Caco-2 (cell line): ENCODE measurements around the gene EMC10. TPM values are rescaled to one million over a fixed set of nuclear protein-coding genes. Genes with fewer than 3 reads are reported as not detected.

Source experiments
- BruUV-seq: library from RNA; stranded (reverse); fragments of 400-500 nt; replicated peaks from 2 replicates; lab custom pipeline; 2021; lab: Mats Ljungman, UMichigan
- CTCF ChIA-PET: fragments of 300-600 bp; sonication (Branson Sonifier 250); formaldehyde crosslinking; loops from one replicate; lab custom pipeline; 2022; ENCODE audit warnings: antibody characterized with exemption; lab: Charles Lee
- POLR2A ChIA-PET: fragments of 300-600 bp; sonication (Branson Sonifier 250); formaldehyde crosslinking; loops from one replicate; lab custom pipeline; 2022; ENCODE audit warnings: antibody characterized with exemption; lab: Charles Lee
- DNase-seq, 2 experiments: peaks; one replicate each; pipeline versions ENCODE4 v3.0.0 to v3.0.0-alpha.2; 2020 to 2022
- H3K27me3 ChIP-seq: replicated peaks from 2 replicates; pipeline ENCODE4 v1.6.0; 2011; ENCODE audit warnings: low read length; ENCODE audit not compliant: control insufficient read depth, insufficient read depth
- H3K36me3 ChIP-seq: 2 replicates; pipeline ENCODE4 v1.5.1; 2011; ENCODE audit warnings: low read length; ENCODE audit not compliant: control insufficient read depth, insufficient read depth
- H3K4me1 ChIP-seq: fragments of 250-450 bp; sonication (Bioruptor Pico); 2 replicates; pipeline ENCODE4 v1.5.1; 2020; ENCODE audit warnings: mild to moderate bottlenecking
- H3K4me3 ChIP-seq: 2 replicates; pipeline ENCODE4 v1.5.1; 2011; ENCODE audit warnings: low read depth, mild to moderate bottlenecking, control low read depth, low read length
- H3K9me3 ChIP-seq: fragments of 250-450 bp; sonication (Bioruptor Pico); 2 replicates; pipeline ENCODE4 v1.5.1; 2020; ENCODE audit warnings: mild to moderate bottlenecking, moderate library complexity
- H3K27ac Mint-ChIP-seq: one replicate; pipeline ENCODE4 v1.8.0; 2022; ENCODE audit warnings: mixed read lengths; ENCODE audit not compliant: unreplicated experiment
- H3K27me3 Mint-ChIP-seq: one replicate; pipeline ENCODE4 v1.8.0; 2022; ENCODE audit warnings: mixed read lengths; ENCODE audit not compliant: insufficient read depth, unreplicated experiment
- H3K36me3 Mint-ChIP-seq: one replicate; pipeline ENCODE4 v1.8.0; 2022; ENCODE audit warnings: mild to moderate bottlenecking, mixed read lengths; ENCODE audit not compliant: insufficient read depth, unreplicated experiment
- H3K4me1 Mint-ChIP-seq: one replicate; pipeline ENCODE4 v1.8.0; 2022; ENCODE audit warnings: low read depth, mixed read lengths; ENCODE audit not compliant: unreplicated experiment
- H3K4me3 Mint-ChIP-seq: one replicate; pipeline ENCODE4 v1.8.0; 2022; ENCODE audit warnings: mild to moderate bottlenecking, moderate library complexity, mixed read lengths; ENCODE audit not compliant: unreplicated experiment
- H3K9me3 Mint-ChIP-seq: one replicate; pipeline ENCODE4 v1.8.0; 2022; ENCODE audit warnings: mixed read lengths; ENCODE audit not compliant: unreplicated experiment
- CTCF ChIP-seq, 2 experiments: fragments of 200-600 bp in 1 of 2; IDR thresholded peaks; 1 replicate in 1 of 2; 2 replicates in 1 of 2; pipeline versions ENCODE4 v1.5.1 to v1.8.0; 2011 to 2022; ENCODE audit warnings: antibody characterized with exemption in 1 of 2, control low read depth in 1 of 2, inconsistent platforms in 1 of 2, low read depth in 1 of 2, low read length in 1 of 2, mild to moderate bottlenecking in 1 of 2, moderate library complexity in 1 of 2; ENCODE audit not compliant: insufficient read depth in 1 of 2, severe bottlenecking in 1 of 2, unreplicated experiment in 1 of 2
- intact Hi-C: fragments of 100-400 bp; cut with micrococcal nuclease; formaldehyde crosslinking; loops from one replicate; pipeline ENCODE4 v1.10.0; 2022; ENCODE audit not compliant: unreplicated experiment
- total RNA-seq: library from RNA; stranded (reverse); gene quantifications from 2 replicates; pipeline ENCODE4 v1.2.3, GENCODE V29; 2022

Gene EMC10
- total RNA-seq, 1 experiment from 2014 or later: 42.9 TPM

GRCh38 chr19:50516456-50516855, 40.1 kb downstream of the EMC10 start:
- Histone ChIP-seq H3K36me3 (no peaks in the 10 kb centered on the region), H3K4me3 (peak overlapping the region; percentile 14; the same call in 1 of the 2 replicates), H3K4me1 (no peaks in the 10 kb centered on the region), H3K27me3 (no peaks in the 10 kb centered on the region), H3K9me3 (no peaks in the 10 kb centered on the region)
- no peak for TF ChIP-seq CTCF (IDR thresholded peaks at IDR 0.05; ENCODE audit: insufficient read depth in 1 of 2, low read depth in 1 of 2, low read length in 1 of 2, severe bottlenecking in 1 of 2, unreplicated experiment in 1 of 2)
- Mint-ChIP-seq H3K4me1 (no peaks in the 10 kb centered on the region), H3K36me3 (peaks cover 3% of the 10 kb centered on the region), H3K27ac (no peak overlapping the region), H3K4me3 (peak overlapping the region; percentile 52), H3K27me3 (no peaks in the 10 kb centered on the region), H3K9me3 (no peaks in the 10 kb centered on the region)
- no TSS peak for BruUV-seq
- ChIA-PET POLR2A (no interaction called here), CTCF (interaction anchor here (0.7 kb wide), 1 partner anchor 32 kb away, joined by 3 read pairs; no protein-coding TSS in a partner anchor)
- intact Hi-C loops: no loop called here
- DNase-seq: no peak

- no peaks in the 10 kb centered on the region for H3K9me3 Mint-ChIP-seq
- Histone ChIP-seq H3K36me3 (no peaks in the 10 kb centered on the region), H3K4me1 (no peaks in the 10 kb centered on the region), H3K4me3 (no peak overlapping the region), H3K27me3 (no peaks in the 10 kb centered on the region), H3K9me3 (no peaks in the 10 kb centered on the region)
- intact Hi-C loops: no loop called here
- BruUV-seq: no TSS peak
- CTCF ChIA-PET: interaction anchor here (0.7 kb wide), 1 partner anchor 33 kb away, joined by 3 read pairs; no protein-coding TSS in a partner anchor
- no peak for TF ChIP-seq CTCF (IDR thresholded peaks at IDR 0.05; ENCODE audit: insufficient read depth in 1 of 2, low read depth in 1 of 2, low read length in 1 of 2, severe bottlenecking in 1 of 2, unreplicated experiment in 1 of 2)
- POLR2A ChIA-PET: no interaction called here
- H3K4me1 Mint-ChIP-seq: no peaks in the 10 kb centered on the region
- H3K27me3 Mint-ChIP-seq: no peaks in the 10 kb centered on the region
- peak overlapping the region; percentile 52 for H3K4me3 Mint-ChIP-seq
- no peaks in the 10 kb centered on the region for H3K36me3 Mint-ChIP-seq
- H3K27ac Mint-ChIP-seq: no peak overlapping the region
- no peak for DNase-seq
Observed at GRCh38 chr19:50516964-50517703, 40.8 kb downstream of the EMC10 start.

GRCh38 chr19:50517704-50518075, 41.4 kb downstream of the EMC10 start:
- H3K27me3 ChIP-seq: no peaks in the 10 kb centered on the region
- DNase-seq: no peak
- BruUV-seq: no TSS peak
- no peak for TF ChIP-seq CTCF (IDR thresholded peaks at IDR 0.05; ENCODE audit: insufficient read depth in 1 of 2, low read depth in 1 of 2, low read length in 1 of 2, severe bottlenecking in 1 of 2, unreplicated experiment in 1 of 2)
- Mint-ChIP-seq H3K4me3 (no peak overlapping the region), H3K27ac (no peak overlapping the region), H3K36me3 (no peaks in the 10 kb centered on the region), H3K4me1 (no peaks in the 10 kb centered on the region), H3K9me3 (no peaks in the 10 kb centered on the region), H3K27me3 (no peaks in the 10 kb centered on the region)
- POLR2A ChIA-PET: no interaction called here
- H3K36me3 ChIP-seq: no peaks in the 10 kb centered on the region
- H3K4me1 ChIP-seq: no peaks in the 10 kb centered on the region
- no peaks in the 10 kb centered on the region for H3K9me3 ChIP-seq
- CTCF ChIA-PET: no interaction called here
- H3K4me3 ChIP-seq: no peak overlapping the region
- intact Hi-C loops: no loop called here
